Globus pallidus (tissue), 1 donor: ENCODE data around the gene ACVR1C.

ENCODE experiments used
- DNase-seq: peaks from one replicate; pipeline ENCODE4 v3.0.0-alpha.2; 2015; ENCODE audit warnings: low spot score

ACVR1C gene

GRCh38 chr2:157628477-157629415 lies at the start of gene ACVR1C:
ACVR1C (minus strand) TSS chr2:157628864; CDS start chr2:157628644, 220 bp downstream.
- DNase-seq = peak; percentile 81

GRCh38 chr2:157677941-157678340 lies 49.3 kb upstream of the ACVR1C start:
- DNase-seq = no peak

DNA sequence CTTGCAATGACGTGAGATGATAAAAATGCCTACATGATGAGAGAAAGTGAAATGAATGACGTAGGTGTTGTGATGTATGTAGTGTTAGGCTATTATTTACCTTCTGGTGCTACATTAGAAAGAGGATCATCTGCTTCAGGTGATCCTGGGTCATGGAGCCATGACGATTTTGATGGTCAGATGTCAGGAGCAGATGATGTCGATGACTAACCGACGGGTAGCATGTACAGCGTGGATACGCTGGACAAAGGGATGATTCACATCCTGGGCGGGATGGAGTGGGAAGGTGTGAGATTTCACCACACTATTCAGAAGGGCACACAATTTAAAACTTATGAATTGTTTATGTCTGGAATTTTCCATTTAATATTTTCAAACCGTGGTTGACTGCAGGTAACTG lies 43.5 kb upstream of the ACVR1C start:
- DNase-seq = no peak

- no peak for DNase-seq
Observed at GRCh38 chr2:157662401-157662800, 33.7 kb upstream of the ACVR1C start.

GRCh38 chr2:157661776-157662175 lies 33.1 kb upstream of the ACVR1C start:
- no peak for DNase-seq

DNA sequence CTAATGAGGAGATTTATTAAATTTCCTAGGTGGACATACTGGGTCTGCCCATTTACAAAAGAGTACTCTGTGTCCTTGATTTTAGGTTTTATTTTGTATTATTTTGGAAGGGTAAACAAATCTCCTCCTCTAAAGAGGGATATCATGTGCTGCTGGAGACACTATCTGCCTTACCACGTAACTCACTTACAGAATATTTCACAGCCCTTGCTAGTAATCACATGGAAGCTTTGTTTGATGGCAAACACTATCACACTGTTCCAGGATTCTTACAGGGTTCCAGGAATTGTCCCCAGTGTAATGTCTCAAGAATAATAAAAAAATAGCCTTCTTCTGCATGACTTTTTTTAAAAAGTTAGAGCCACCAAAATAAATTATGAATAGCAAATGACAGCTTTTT lies 29.2 kb upstream of the ACVR1C start:
- DNase-seq = no peak

DNA sequence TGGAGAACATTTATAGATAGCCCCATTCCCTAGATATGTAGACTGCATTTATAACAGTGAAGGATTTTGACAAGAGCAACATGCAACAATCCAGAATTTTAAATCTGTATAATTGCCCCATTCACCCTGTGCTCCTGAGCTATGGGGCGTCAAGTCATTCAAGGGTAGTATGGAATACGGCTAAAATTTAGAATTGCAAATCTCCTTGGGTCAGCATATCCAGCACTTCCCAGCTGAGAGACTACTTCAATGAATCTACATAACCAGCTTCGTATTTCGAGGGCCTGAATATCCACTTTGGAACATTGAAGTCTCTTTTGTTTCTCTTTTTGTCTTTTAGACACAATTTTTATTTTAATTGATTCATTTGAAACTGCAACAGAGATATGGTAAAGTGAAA lies 28.4 kb upstream of the ACVR1C start:
- no peak for DNase-seq

GRCh38 chr2:157644776-157645175 lies 16.1 kb upstream of the ACVR1C start:
- DNase-seq = peak; percentile 56

- no peak for DNase-seq
Observed at GRCh38 chr2:157631861-157632260, 3.2 kb upstream of the ACVR1C start.

DNA sequence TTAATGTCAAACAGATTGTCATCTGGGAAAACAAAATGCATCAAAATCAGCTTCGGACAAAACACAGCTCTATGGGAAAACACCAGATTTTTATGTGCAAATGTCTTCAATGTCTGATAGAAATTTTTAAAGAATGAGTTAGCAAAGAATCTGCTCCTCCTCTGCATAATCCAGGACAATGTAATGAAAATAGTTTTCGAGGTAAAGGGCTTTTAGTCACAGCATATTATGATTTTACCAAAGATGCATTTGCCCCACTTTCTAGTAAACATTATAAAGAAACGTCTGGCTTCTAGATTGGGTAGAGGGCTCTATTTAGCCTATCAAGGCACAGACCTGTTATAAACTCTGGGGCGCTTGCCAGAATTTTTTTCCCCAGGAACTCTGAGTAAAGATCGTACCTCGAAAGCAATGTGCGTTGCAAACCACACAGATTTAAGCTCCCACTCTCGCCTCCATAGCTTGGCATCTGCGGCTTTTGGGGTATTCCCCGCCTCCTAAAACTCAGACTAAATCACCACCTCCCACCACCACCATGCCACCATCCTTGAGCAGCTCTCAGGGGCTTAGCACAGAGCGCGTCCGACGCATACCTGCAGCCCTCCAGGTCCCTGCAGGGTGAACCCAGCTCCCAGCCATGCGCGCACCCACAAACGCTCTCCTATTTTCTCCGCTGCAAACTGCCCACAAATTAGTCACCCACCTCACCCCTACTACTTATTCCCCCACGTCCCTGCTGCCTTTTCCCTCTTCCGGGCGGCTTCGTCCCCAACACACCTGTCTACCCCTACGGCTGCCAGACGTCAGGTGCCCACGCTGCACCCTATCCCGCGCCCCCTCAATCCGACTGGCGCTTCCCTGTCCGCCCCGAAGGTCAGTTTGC lies 829 bp downstream of the ACVR1C start:
- DNase-seq = peak; percentile 32

- peak; percentile 31 for DNase-seq
Observed at GRCh38 chr2:157625296-157625695, 3.4 kb downstream of the ACVR1C start.

GRCh38 chr2:157620956-157621355 lies 7.7 kb downstream of the ACVR1C start:
- DNase-seq = no peak

GRCh38 chr2:157611726-157612125 lies 16.9 kb downstream of the ACVR1C start:
- no peak for DNase-seq

DNA sequence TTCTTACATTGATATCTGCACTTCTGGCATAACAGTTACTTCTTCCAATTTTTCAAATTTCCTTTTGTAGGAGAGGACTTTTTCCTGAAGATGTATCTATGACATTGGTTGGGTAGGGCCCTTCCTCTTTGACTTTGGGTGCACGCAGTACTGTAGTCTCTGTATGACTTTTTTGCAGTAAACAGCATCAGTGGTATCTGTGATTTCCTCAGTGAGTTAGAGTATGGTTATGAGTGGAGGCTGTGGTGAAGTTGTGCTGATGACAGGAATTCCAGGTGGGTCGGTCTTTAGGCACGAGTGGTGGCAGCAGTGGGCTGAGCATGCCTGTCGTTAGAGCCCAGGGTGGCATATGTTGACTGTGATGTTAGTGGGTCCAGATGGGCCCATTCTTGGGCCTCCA lies 17.6 kb downstream of the ACVR1C start:
- DNase-seq = no peak

DNA sequence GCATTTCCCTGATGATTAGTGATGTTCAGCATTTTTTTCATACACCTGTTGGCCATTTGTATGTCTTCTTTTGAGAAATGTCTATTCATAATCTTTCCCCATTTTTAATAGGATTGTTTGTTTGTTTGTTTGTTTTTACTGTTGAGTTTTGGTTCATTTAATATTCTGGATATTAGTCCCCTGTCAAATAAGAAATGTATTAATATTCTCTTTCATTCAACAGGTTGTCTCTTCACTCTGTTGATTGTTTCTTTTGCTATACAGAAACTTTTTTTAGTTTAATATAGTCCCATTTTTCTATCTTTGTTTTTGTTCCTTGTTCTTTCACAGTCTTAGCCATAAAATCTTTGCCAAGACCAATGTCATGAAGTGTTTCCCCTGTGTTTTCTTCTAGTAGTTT lies 22.1 kb downstream of the ACVR1C start:
- DNase-seq = no peak

- no peak for DNase-seq
Observed at GRCh38 chr2:157603198-157603597, 25.5 kb downstream of the ACVR1C start.

- no peak for DNase-seq
Observed at GRCh38 chr2:157601807-157602206, 26.9 kb downstream of the ACVR1C start.

DNA sequence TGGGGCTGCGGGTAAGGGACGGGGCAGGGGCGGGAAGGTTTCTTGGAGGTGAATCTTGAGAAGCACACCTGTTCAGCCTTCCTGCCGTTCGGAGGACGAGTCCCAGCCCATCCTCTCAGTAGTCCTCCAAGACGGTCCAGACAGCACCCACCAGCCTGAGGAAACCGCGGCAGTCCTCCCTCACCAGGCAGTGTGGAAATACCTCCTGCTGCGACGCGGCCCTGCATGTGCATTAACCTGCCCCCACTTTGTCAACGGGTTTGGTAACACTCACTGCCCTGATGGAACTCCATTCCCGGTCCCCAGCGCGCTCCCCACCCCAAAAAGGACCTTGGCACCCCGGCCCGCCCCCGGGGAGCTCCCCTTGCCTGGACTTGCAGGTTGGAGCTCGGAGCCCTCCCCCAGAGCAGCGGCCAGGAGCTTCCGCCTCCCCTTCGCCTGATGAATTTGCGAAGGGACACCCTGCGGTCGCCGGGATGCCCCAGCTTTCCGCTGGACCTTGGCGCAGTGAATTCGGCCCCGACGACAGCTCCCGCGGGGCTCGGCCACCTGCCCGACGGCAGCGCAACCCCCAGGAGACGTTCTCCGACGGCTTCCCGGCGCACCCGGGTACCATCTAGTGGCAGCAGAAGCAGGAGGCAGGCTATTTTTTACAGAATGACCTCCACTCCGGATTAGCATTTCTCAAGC lies 31.5 kb downstream of the ACVR1C start:
- peak; percentile 59 for DNase-seq

GRCh38 chr2:157593411-157593810 lies 35.3 kb downstream of the ACVR1C start:
- peak; percentile 83 for DNase-seq

- DNase-seq = peak; percentile 72
Observed at GRCh38 chr2:157592948-157593347, 35.7 kb downstream of the ACVR1C start.

GRCh38 chr2:157592374-157592773 lies 36.3 kb downstream of the ACVR1C start:
- peak; percentile 17 for DNase-seq

DNA sequence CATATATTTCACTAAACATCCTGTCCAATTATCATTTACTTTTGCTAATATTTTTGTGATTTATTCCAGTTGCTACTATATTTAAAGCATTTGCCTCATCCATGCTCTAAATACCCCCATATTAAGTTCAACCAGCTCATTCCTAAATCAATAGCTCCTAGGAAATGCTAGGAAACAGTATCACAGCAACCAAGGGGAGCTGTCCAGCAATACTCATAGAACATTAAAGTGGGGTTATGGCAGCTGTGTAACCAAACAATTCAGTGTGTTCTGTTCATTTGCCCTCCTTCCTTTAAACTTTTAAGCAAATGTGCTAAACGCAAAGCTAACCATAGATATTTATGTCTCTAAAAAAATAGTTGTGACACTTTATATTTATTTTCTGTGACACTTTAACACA lies 41.1 kb downstream of the ACVR1C start:
- DNase-seq = peak; percentile 5
